OCI-LY1 (cell line): Measurements from ENCODE around the gene PAEP.

ENCODE experiments used
- H2AFZ ChIP-seq: fragments of 200-600 bp; sonication (generic), shearing (Covaris generic); 2 replicates; pipeline ENCODE4 v1.6.0; 2014; ENCODE audit warnings: antibody characterized with exemption, mild to moderate bottlenecking, low read length
- H3F3A ChIP-seq: fragments of 200-600 bp; sonication (generic), shearing (Covaris generic); 2 replicates; pipeline ENCODE4 v1.6.0; 2014; ENCODE audit warnings: mild to moderate bottlenecking, antibody characterized with exemption, low read length, moderate library complexity; ENCODE audit not compliant: insufficient read depth
- H3K27ac ChIP-seq: fragments of 200-600 bp; sonication (generic); 2 replicates; pipeline ENCODE4 v1.5.1; 2014; ENCODE audit warnings: low read length, mixed run types, mild to moderate bottlenecking, low read depth; ENCODE audit not compliant: poor library complexity, severe bottlenecking
- H3K27me3 ChIP-seq: fragments of 200-600 bp; sonication (generic); 2 replicates; pipeline ENCODE4 v1.6.0; 2014; ENCODE audit warnings: antibody characterized with exemption, mild to moderate bottlenecking, low read length, moderate library complexity; ENCODE audit not compliant: insufficient read depth
- H3K36me3 ChIP-seq: fragments of 200-600 bp; sonication (generic); 2 replicates; pipeline ENCODE4 v1.6.1; 2014; ENCODE audit warnings: mild to moderate bottlenecking, antibody characterized with exemption, low read length, moderate library complexity, mixed read lengths; ENCODE audit not compliant: insufficient read depth
- H3K4me1 ChIP-seq: fragments of 200-600 bp; sonication (generic); 2 replicates; pipeline ENCODE4 v1.5.1; 2014; ENCODE audit warnings: mild to moderate bottlenecking, low read length, moderate library complexity; ENCODE audit not compliant: insufficient read depth, severe bottlenecking
- H3K4me2 ChIP-seq: fragments of 200-600 bp; sonication (generic), shearing (Covaris generic); 2 replicates; pipeline ENCODE4 v1.6.1; 2014; ENCODE audit warnings: low read length
- H3K4me3 ChIP-seq: fragments of 200-600 bp; sonication (generic); 2 replicates; pipeline ENCODE4 v1.5.1; 2014; ENCODE audit warnings: low read length, low read depth, mild to moderate bottlenecking, mixed read lengths; ENCODE audit not compliant: poor library complexity, severe bottlenecking
- H3K79me2 ChIP-seq: fragments of 200-600 bp; shearing (Covaris generic); 2 replicates; pipeline ENCODE4 v1.6.1; 2016; ENCODE audit warnings: mixed run types, low read length, mixed read lengths; ENCODE audit not compliant: insufficient read depth
- H3K9ac ChIP-seq: fragments of 200-600 bp; sonication (generic), shearing (Covaris generic); 2 replicates; pipeline ENCODE4 v1.6.1; 2014; ENCODE audit warnings: mild to moderate bottlenecking, low read length, mixed read lengths
- H3K9me2 ChIP-seq: fragments of 200-600 bp; sonication (generic), shearing (Covaris generic); 2 replicates; pipeline ENCODE4 v1.6.1; 2014; ENCODE audit warnings: low read depth, mild to moderate bottlenecking, low read length, mixed read lengths
- H3K9me3 ChIP-seq: fragments of 200-600 bp; shearing (Covaris generic); 2 replicates; pipeline ENCODE4 v1.6.1; 2014; ENCODE audit warnings: low read length, mixed read lengths
- H4K20me1 ChIP-seq: fragments of 200-600 bp; sonication (generic), shearing (Covaris generic); 2 replicates; pipeline ENCODE4 v1.6.0; 2016; ENCODE audit warnings: mild to moderate bottlenecking, low read length; ENCODE audit not compliant: insufficient read depth
- CTCF ChIP-seq: fragments of 200-600 bp; sonication (generic), shearing (Covaris generic); IDR thresholded peaks from 2 replicates; pipeline ENCODE4 v1.5.1; 2017; ENCODE audit warnings: mild to moderate bottlenecking, antibody characterized with exemption, low read length, moderate library complexity, mixed read lengths
- EZH2 ChIP-seq: fragments of 200-600 bp; sonication (generic), shearing (Covaris generic); IDR thresholded peaks from 2 replicates; pipeline ENCODE4 v1.8.0; 2017; ENCODE audit warnings: borderline replicate concordance, mixed run types, mild to moderate bottlenecking, antibody characterized with exemption, low read length, moderate library complexity, mixed read lengths

Gene PAEP

GRCh38 chr9:135610290-135611141, 49.0 kb downstream of the PAEP start:
- Histone ChIP-seq H3K4me2 (no peak overlapping the region), H4K20me1 (no peaks in the 10 kb centered on the region), H3K27me3 (no peaks in the 10 kb centered on the region), H3K4me3 (no peak overlapping the region), H3K27ac (no peak overlapping the region), H3K4me1 (no peaks in the 10 kb centered on the region), H3F3A (no peaks in the 10 kb centered on the region), H3K9me3 (no peaks in the 10 kb centered on the region), H3K9ac (no peak overlapping the region), H3K36me3 (no peaks in the 10 kb centered on the region), H3K9me2 (no peaks in the 10 kb centered on the region), H2AFZ (no peak overlapping the region), H3K79me2 (no peaks in the 10 kb centered on the region)
- TF ChIP-seq EZH2: no peak
- TF ChIP-seq CTCF: no peak

DNA sequence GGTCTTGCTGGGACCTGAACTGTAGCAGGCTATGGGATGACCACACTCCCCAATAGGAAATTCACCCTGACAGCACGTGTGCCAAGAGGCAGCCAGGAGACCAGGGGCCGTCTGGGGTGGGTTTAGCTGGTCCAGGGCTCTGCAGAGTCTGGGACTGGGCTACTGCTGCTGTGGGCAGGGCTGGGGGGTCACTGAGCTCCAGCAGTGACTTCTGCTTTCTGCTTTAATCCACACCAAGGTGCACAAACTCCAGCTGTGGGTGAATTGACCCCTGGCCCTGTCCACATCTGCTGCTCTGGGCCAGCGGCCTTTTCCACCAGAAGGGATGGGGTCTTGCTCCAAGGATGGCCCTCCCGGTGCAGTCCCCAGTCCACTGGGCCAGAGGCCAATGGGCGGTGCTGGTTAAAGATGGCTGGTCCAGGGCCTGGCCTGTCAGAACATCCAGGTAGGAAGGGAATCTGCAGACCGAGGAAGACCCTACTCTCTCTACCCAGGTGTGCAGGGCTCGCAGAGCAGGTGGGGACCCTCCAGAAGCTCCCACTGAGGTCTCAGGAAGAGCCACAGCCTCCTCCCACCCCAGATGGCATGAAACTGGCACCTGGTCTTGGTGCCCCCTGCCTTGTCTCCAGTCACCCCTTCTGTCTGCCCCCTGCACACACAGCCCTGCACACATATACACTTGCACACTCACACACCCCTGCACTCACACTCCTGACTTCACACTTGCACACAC, 49.8 kb downstream of the PAEP start:
- Histone ChIP-seq H3K9me2 (no peaks in the 10 kb centered on the region), H3K36me3 (no peaks in the 10 kb centered on the region), H3K27ac (no peak overlapping the region), H3K9ac (no peak overlapping the region), H3F3A (no peaks in the 10 kb centered on the region), H3K27me3 (no peaks in the 10 kb centered on the region), H3K4me2 (no peak overlapping the region), H4K20me1 (no peaks in the 10 kb centered on the region), H3K79me2 (no peaks in the 10 kb centered on the region), H3K4me1 (no peaks in the 10 kb centered on the region), H3K9me3 (no peaks in the 10 kb centered on the region), H3K4me3 (no peak overlapping the region), H2AFZ (no peak overlapping the region)
- TF ChIP-seq EZH2: no peak
- no peak for TF ChIP-seq CTCF

GRCh38 chr9:135611875-135612209, 50.3 kb downstream of the PAEP start:
- Histone ChIP-seq H2AFZ (no peak overlapping the region), H3K4me1 (no peaks in the 10 kb centered on the region), H3K4me3 (no peak overlapping the region), H3K4me2 (no peak overlapping the region), H3K36me3 (no peaks in the 10 kb centered on the region), H3F3A (no peaks in the 10 kb centered on the region), H3K27ac (no peak overlapping the region), H3K9me3 (no peaks in the 10 kb centered on the region), H4K20me1 (no peaks in the 10 kb centered on the region), H3K27me3 (no peaks in the 10 kb centered on the region), H3K9ac (no peak overlapping the region), H3K9me2 (no peaks in the 10 kb centered on the region), H3K79me2 (no peaks in the 10 kb centered on the region)
- no peak for TF ChIP-seq CTCF
- TF ChIP-seq EZH2: no peak
